Progenitor cell of endocrine pancreas (in vitro differentiated cells): ENCODE data around the gene KLRC3. TPM values are rescaled to one million over a fixed set of nuclear protein-coding genes. Genes with fewer than 3 reads are reported as not detected.
"Not testable (repeated sequence)": the region's sequence is repeated elsewhere in the genome, so short reads cannot be mapped to it uniquely, and the experiment has no call there.

ENCODE experiments used
- DNase-seq: peaks from one replicate; pipeline ENCODE4 v3.0.0; 2021; ENCODE audit warnings: low spot score; ENCODE audit not compliant: unreplicated experiment
- H3K27ac Mint-ChIP-seq: 2 replicates; pipeline ENCODE4 v1.8.0; 2021; ENCODE audit warnings: mild to moderate bottlenecking, moderate library complexity, mixed read lengths
- H3K27me3 Mint-ChIP-seq: 2 replicates; pipeline ENCODE4 v1.8.0; 2021; ENCODE audit warnings: mixed read lengths
- H3K36me3 Mint-ChIP-seq: 2 replicates; pipeline ENCODE4 v1.8.0; 2022; ENCODE audit warnings: mixed read lengths; ENCODE audit not compliant: insufficient read depth
- H3K4me1 Mint-ChIP-seq: 2 replicates; pipeline ENCODE4 v1.8.0; 2021; ENCODE audit warnings: low read depth, mixed read lengths
- H3K4me3 Mint-ChIP-seq: 2 replicates; pipeline ENCODE4 v1.8.0; 2021; ENCODE audit warnings: low read depth, mild to moderate bottlenecking, moderate library complexity, mixed read lengths
- H3K9me3 Mint-ChIP-seq: 2 replicates; pipeline ENCODE4 v1.8.0; 2021; ENCODE audit warnings: low read depth, mixed read lengths
- CTCF ChIP-seq: fragments of 200-600 bp; sonication (generic); IDR thresholded peaks from one replicate; pipeline ENCODE4 v1.5.0; 2021; ENCODE audit warnings: antibody characterized with exemption, mild to moderate bottlenecking; ENCODE audit not compliant: unreplicated experiment
- total RNA-seq: library from RNA; stranded (reverse); gene quantifications from 2 replicates; pipeline ENCODE4 v1.2.1, GENCODE V29; 2021

Gene KLRC3
- total RNA-seq, 1 donor from 2014 or later: not detected

GRCh38 chr12:10424260-10424899 is 4.0 kb upstream of the KLRC3 start:
- not testable (repeated sequence) for H3K27me3 Mint-ChIP-seq, H3K36me3 Mint-ChIP-seq, H3K4me1 Mint-ChIP-seq, H3K4me3 Mint-ChIP-seq, H3K9me3 Mint-ChIP-seq, DNase-seq, H3K27ac Mint-ChIP-seq

- H3K4me3 Mint-ChIP-seq, H3K27me3 Mint-ChIP-seq, H3K4me1 Mint-ChIP-seq: not testable (repeated sequence)
Measured at GRCh38 chr12:10422159-10422558, 1.8 kb upstream of the KLRC3 start.

GRCh38 chr12:10409392-10409791 is 11.0 kb downstream of the KLRC3 start, which contains the start of gene KLRC4:
Gene KLRC4 (minus strand): TSS chr12:10409757. CDS start chr12:10409575, 182 bp downstream.
- no peak for DNase-seq
- no peak for TF ChIP-seq CTCF
- H3K9me3 Mint-ChIP-seq: peaks cover 7% of the 10 kb centered on the region
- no peaks in the 10 kb centered on the region for H3K4me1 Mint-ChIP-seq
- H3K36me3 Mint-ChIP-seq: no peaks in the 10 kb centered on the region
- no peaks in the 10 kb centered on the region for H3K27me3 Mint-ChIP-seq
- no peak within 1 kb of the TSS for H3K27ac Mint-ChIP-seq
- H3K4me3 Mint-ChIP-seq: no peak within 1 kb of the TSS

More at GRCh38 chr12:10422159-10422558, 1.8 kb upstream of the KLRC3 start:
- H3K36me3 Mint-ChIP-seq, H3K9me3 Mint-ChIP-seq, DNase-seq, H3K27ac Mint-ChIP-seq: not testable (repeated sequence)

- H3K4me1 Mint-ChIP-seq: no peaks in the 10 kb centered on the region
- TF ChIP-seq CTCF: no peak
Measured at GRCh38 chr12:10408842-10409241, 11.6 kb downstream of the KLRC3 start.

GRCh38 chr12:10406725-10407124 is 13.7 kb downstream of the KLRC3 start:
- TF ChIP-seq CTCF: no peak
- H3K27me3 Mint-ChIP-seq: no peaks in the 10 kb centered on the region
- no peaks in the 10 kb centered on the region for H3K4me1 Mint-ChIP-seq
- H3K27ac Mint-ChIP-seq: no peak overlapping the region
- peaks cover 7% of the 10 kb centered on the region for H3K9me3 Mint-ChIP-seq
- DNase-seq: no peak
- no peaks in the 10 kb centered on the region for H3K36me3 Mint-ChIP-seq
- no peak overlapping the region for H3K4me3 Mint-ChIP-seq

More at GRCh38 chr12:10408842-10409241, 11.6 kb downstream of the KLRC3 start:
- no peak overlapping the region for H3K27ac Mint-ChIP-seq
- no peaks in the 10 kb centered on the region for H3K27me3 Mint-ChIP-seq
- no peaks in the 10 kb centered on the region for H3K36me3 Mint-ChIP-seq
- H3K4me3 Mint-ChIP-seq: no peak overlapping the region
- peaks cover 7% of the 10 kb centered on the region for H3K9me3 Mint-ChIP-seq
- no peak for DNase-seq

GRCh38 chr12:10405294-10405693 is 15.1 kb downstream of the KLRC3 start:
- Mint-ChIP-seq H3K9me3 (peaks cover 7% of the 10 kb centered on the region), H3K36me3 (no peaks in the 10 kb centered on the region), H3K4me3 (no peak overlapping the region), H3K4me1 (no peaks in the 10 kb centered on the region), H3K27me3 (no peaks in the 10 kb centered on the region), H3K27ac (no peak overlapping the region)
- no peak for TF ChIP-seq CTCF
- no peak for DNase-seq
